ENCODE measurements around the gene GRK5.

DNA sequence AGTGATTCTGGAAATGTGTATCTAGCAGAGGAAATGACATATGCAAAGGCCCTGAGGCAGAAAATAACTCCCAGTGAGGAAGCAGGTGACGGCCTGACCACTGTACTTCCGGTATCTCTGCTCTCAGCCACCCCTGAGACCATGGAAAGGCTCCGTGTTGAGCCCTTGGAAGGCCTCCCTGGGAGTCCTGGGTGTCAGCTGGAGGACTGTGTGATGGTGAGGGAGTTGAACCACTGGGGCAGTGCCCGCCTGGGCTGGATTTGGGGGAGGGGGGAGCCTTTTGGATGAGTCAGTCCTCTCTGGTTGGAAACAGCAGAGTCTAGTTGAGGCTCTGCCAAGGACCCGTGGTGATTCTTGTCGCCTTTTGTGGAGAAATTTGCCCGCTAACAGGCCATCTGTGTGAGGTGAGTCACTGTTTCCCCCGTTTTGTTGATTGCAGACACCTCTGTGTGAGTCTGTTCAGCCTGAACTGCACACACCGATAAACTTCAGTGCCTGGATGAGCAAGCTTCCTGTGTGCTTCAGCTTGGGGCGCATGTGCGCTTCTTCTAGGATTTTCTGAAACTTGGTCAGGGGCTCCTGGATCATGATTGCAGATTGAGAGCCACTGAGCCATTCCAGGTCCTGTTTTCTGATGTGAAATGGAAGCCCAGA, 98.6 kb downstream of the GRK5 start:
- TF ChIP-seq, protein P1, sequence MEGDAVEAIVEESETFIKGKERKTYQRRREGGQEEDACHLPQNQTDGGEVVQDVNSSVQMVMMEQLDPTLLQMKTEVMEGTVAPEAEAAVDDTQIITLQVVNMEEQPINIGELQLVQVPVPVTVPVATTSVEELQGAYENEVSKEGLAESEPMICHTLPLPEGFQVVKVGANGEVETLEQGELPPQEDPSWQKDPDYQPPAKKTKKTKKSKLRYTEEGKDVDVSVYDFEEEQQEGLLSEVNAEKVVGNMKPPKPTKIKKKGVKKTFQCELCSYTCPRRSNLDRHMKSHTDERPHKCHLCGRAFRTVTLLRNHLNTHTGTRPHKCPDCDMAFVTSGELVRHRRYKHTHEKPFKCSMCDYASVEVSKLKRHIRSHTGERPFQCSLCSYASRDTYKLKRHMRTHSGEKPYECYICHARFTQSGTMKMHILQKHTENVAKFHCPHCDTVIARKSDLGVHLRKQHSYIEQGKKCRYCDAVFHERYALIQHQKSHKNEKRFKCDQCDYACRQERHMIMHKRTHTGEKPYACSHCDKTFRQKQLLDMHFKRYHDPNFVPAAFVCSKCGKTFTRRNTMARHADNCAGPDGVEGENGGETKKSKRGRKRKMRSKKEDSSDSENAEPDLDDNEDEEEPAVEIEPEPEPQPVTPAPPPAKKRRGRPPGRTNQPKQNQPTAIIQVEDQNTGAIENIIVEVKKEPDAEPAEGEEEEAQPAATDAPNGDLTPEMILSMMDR (IDR thresholded peaks at IDR 0.05; ENCODE audit: borderline replicate concordance, extremely low read depth, low read length, poor library complexity, severe bottlenecking): no peak
- TF ChIP-seq EZH2 (IDR thresholded peaks at IDR 0.05; ENCODE audit: borderline replicate concordance, low read depth, low read length, severe bottlenecking): no peak
